ENCODE results near the gene COL16A1.

COL16A1 gene

DNA sequence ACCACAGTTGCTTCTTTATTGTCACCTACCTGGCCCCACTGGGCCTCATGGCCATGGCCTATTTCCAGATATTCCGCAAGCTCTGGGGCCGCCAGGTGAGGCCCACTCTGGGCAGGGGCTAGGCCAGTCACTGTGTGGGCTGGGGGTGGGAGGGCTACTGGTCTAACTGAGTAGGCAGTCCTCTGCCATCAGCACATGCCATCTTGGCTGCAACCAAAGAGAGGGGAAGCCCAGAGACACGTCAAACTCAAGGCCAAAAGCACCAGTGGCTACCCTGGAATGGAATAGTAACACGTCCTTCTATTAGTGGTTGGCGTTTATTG is 82.4 kb downstream of the COL16A1 start:
- DNase-seq (ENCODE audit: insufficient read length, low spot score) (no peak), FAIRE-seq (no peak)
- no peak for TF ChIP-seq PAX5 (IDR thresholded peaks at IDR 0.05; ENCODE audit: insufficient read depth, low read length, severe bottlenecking)
- TF ChIP-seq POLR2A (IDR thresholded peaks at IDR 0.05; ENCODE audit: low read depth, low read length) = no peak
- no peak for TF ChIP-seq POU2F2 (IDR thresholded peaks at IDR 0.05; ENCODE audit: low read depth, low read length)
- no peak for TF ChIP-seq TAF1 (IDR thresholded peaks at IDR 0.05; ENCODE audit: low read depth, low read length)
- TF ChIP-seq SPI1 (IDR thresholded peaks at IDR 0.05; ENCODE audit: low read depth, low read length) = no peak
- no peak for TF ChIP-seq POLR2AphosphoS5 (IDR thresholded peaks at IDR 0.05; ENCODE audit: low read depth, low read length)

DNA sequence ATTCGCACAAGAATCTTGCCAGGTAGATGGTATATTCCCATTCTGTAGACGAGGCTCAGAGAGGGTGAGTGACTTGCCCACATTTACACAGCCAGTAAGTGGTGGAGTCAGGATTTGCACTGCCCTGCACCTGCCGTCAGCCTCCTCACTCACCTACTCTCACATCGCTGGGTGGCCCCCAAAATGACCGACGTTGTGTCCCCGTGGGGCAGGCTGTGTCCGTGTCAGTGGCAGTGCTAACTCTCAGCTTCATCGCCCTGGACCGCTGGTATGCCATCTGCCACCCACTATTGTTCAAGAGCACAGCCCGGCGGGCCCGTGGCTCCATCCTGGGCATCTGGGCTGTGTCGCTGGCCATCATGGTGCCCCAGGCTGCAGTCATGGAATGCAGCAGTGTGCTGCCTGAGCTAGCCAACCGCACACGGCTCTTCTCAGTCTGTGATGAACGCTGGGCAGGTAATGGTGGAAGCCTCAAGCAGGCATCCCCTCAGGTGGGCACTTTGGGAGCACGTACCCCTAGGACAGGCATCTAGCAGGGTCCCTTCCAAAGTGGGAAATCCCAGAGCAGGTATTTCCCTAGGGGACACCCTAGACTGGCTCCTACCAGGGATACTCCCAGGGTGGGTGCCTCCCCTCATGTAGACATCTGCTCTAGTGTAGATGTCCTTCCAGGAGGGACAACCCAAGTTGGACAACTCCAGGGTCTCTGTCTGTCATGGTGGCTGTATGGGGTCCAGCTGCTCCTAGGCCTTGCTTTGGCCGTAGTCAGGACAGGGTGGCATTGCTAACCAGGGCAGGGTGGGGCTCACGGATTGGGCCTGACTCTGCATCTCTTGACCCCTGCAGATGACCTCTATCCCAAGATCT is 83.0 kb downstream of the COL16A1 start:
- TF ChIP-seq TAF1 (IDR thresholded peaks at IDR 0.05; ENCODE audit: low read depth, low read length) (no peak), PAX5 (IDR thresholded peaks at IDR 0.05; ENCODE audit: insufficient read depth, low read length, severe bottlenecking) (no peak), POU2F2 (IDR thresholded peaks at IDR 0.05; ENCODE audit: low read depth, low read length) (no peak), SPI1 (IDR thresholded peaks at IDR 0.05; ENCODE audit: low read depth, low read length) (no peak)
- DNase-seq (ENCODE audit: insufficient read length, low spot score) = no peak
- FAIRE-seq = peak; percentile 13

DNA sequence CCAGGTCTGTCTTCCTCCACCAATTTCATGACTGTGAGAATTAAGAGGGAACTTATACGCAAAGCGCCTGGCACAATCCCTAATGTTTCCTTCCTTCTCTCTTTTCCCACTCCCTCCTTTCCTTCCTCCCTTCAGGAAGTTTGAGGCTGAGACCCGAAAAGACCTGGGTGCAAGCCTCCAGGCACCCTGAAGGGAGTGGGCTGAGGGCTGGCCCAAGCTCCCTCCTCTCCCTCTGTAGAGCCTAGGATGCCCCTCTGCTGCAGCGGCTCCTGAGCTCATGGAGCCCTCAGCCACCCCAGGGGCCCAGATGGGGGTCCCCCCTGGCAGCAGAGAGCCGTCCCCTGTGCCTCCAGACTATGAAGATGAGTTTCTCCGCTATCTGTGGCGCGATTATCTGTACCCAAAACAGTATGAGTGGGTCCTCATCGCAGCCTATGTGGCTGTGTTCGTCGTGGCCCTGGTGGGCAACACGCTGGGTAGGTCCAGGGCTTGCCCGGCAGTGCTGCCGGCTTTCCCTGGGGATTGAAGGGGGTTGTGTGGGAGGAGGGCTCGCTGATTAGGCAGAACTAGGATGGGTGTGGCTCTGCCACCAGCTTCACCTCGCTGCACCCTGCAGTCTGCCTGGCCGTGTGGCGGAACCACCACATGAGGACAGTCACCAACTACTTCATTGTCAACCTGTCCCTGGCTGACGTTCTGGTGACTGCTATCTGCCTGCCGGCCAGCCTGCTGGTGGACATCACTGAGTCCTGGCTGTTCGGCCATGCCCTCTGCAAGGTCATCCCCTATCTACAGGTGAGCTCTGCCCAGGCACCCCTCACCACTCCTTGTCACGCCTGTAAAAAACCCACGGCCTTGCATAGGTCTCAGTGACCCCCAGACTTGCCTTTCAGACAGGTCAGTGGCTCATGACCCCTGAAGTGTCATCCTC is 84.6 kb downstream of the COL16A1 start:
- TF ChIP-seq TAF1 (IDR thresholded peaks at IDR 0.05; ENCODE audit: low read depth, low read length) = no peak
- TF ChIP-seq POLR2A (IDR thresholded peaks at IDR 0.05; ENCODE audit: low read depth, low read length) = no peak
- no peak for TF ChIP-seq POU2F2 (IDR thresholded peaks at IDR 0.05; ENCODE audit: low read depth, low read length)
- TF ChIP-seq SPI1 (IDR thresholded peaks at IDR 0.05; ENCODE audit: low read depth, low read length) = no peak
- TF ChIP-seq POLR2AphosphoS5 (IDR thresholded peaks at IDR 0.05; ENCODE audit: low read depth, low read length) = no peak
- no peak for TF ChIP-seq PAX5 (IDR thresholded peaks at IDR 0.05; ENCODE audit: insufficient read depth, low read length, severe bottlenecking)
- DNase-seq (ENCODE audit: insufficient read length, low spot score) (no peak), FAIRE-seq (peak; percentile 88)

DNA sequence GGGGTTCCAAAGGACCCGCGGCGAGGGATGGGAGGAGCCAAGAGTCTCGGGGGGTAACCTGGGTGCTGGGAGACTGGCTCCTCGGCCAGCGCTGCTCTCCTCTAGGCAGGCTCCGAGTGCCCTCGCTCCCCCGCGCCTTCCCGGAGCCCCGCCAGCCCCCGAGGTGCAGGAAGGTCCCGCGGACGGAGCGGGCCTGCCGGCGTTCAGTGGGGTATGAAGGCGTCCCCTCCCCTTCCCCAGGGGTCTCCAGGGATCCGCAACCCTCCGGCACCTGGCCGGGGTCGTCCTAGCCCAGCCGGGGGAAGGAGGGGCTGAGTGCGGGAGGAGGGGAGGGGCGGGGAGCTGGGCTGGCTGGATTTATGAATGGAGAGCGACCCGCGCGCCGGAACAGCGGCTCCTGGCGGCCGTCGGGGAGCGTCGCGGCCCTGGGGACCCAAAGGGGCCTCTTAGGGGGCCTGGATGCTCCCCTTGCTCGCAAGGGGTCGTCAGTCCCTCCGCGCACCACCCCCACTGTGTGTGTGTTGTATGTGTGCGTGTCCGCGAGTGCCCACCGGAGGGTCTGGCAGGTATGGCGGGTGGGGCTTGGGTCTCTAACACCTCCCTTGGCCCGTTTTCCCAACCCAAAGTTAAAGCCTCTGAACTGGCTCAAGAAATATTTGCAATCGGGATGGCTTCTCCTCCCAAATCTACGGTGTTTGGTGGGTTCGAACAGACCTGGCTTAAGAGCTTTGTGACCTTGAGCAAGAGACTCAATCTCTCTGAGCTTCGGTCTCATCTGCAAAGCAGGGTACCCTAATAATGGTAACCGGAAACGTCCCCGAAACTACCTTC is 85.7 kb downstream of the COL16A1 start:
- peak; percentile 77 for DNase-seq (ENCODE audit: insufficient read length, low spot score)
- no peak for FAIRE-seq
- TF ChIP-seq PAX5 (IDR thresholded peaks at IDR 0.05; ENCODE audit: insufficient read depth, low read length, severe bottlenecking) (no peak), POU2F2 (IDR thresholded peaks at IDR 0.05; ENCODE audit: low read depth, low read length) (no peak), SPI1 (IDR thresholded peaks at IDR 0.05; ENCODE audit: low read depth, low read length) (no peak), TAF1 (IDR thresholded peaks at IDR 0.05; ENCODE audit: low read depth, low read length) (no peak), POLR2A (IDR thresholded peaks at IDR 0.05; ENCODE audit: low read depth, low read length) (no peak), POLR2AphosphoS5 (IDR thresholded peaks at IDR 0.05; ENCODE audit: low read depth, low read length) (no peak)

DNA sequence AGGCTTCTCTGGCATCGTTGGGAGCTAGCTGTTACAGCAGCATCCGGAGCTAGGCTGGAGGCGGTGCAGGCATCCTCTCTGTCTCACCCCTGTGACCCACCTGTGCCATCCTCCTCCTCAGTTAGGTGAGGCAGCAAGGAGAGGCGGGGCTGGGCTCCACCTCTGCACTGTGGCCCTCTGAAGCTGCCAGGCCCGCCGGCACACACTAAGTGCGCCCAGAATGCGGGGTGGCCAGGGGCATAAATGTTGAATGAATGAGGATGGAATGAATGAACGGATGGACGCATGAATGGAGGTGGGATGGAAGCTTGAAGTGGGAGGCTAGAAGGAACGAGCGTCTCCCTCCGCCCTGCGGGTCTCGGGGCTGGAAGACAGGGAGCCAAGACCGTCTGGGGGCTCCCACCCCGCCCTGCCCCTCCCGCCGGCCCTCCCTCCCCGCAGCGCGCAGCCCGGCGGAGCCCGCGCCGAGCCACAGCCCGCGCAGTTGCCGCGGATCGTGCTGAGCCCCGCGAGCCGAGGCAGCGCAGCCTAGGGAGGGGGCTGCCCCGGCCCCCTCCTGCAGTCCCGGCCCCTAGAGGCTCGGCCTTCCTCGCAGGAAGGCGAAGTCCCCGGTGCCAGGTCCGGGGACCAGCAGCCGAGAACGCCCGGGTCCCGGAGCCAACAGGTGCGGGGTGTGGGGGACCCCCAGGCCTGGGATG is 86.5 kb downstream of the COL16A1 start, which contains the start of gene HCRTR1:
TSS of gene HCRTR1 (plus strand) at position 472 of the 698 bp plus-strand sequence. CDS start 1,504 bp downstream, outside the sequence.
- no peak for DNase-seq (ENCODE audit: insufficient read length, low spot score)
- no peak for FAIRE-seq
- no peak for TF ChIP-seq POLR2AphosphoS5 (IDR thresholded peaks at IDR 0.05; ENCODE audit: low read depth, low read length)
- no peak for TF ChIP-seq TAF1 (IDR thresholded peaks at IDR 0.05; ENCODE audit: low read depth, low read length)
- TF ChIP-seq POU2F2 (IDR thresholded peaks at IDR 0.05; ENCODE audit: low read depth, low read length) = no peak
- no peak for TF ChIP-seq PAX5 (IDR thresholded peaks at IDR 0.05; ENCODE audit: insufficient read depth, low read length, severe bottlenecking)
- no peak for TF ChIP-seq POLR2A (IDR thresholded peaks at IDR 0.05; ENCODE audit: low read depth, low read length)
- TF ChIP-seq SPI1 (IDR thresholded peaks at IDR 0.05; ENCODE audit: low read depth, low read length) = no peak

DNA sequence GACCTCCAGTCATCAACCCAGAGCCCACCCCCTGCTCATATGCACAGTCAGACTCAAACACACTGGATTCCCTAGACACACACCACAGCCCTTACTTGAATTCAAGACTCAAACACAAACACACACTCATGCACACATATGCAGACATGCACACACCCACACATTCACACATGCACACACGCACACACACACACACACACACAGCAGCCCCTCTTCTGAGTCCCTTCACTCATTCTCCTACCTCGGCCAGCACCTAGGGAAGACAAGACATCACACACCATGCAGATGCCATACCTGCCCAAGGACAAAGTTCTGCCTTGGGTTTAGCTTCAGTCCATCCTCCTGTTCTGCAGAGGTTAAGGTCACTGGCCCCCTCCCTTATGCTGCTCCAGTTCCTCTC is 87.9 kb downstream of the COL16A1 start:
- DNase-seq (ENCODE audit: insufficient read length, low spot score) (no peak), FAIRE-seq (peak; percentile 38)
- TF ChIP-seq POLR2A (IDR thresholded peaks at IDR 0.05; ENCODE audit: low read depth, low read length) (no peak), TAF1 (IDR thresholded peaks at IDR 0.05; ENCODE audit: low read depth, low read length) (no peak), POLR2AphosphoS5 (IDR thresholded peaks at IDR 0.05; ENCODE audit: low read depth, low read length) (no peak), PAX5 (IDR thresholded peaks at IDR 0.05; ENCODE audit: insufficient read depth, low read length, severe bottlenecking) (no peak), SPI1 (IDR thresholded peaks at IDR 0.05; ENCODE audit: low read depth, low read length) (no peak), POU2F2 (IDR thresholded peaks at IDR 0.05; ENCODE audit: low read depth, low read length) (no peak)

DNA sequence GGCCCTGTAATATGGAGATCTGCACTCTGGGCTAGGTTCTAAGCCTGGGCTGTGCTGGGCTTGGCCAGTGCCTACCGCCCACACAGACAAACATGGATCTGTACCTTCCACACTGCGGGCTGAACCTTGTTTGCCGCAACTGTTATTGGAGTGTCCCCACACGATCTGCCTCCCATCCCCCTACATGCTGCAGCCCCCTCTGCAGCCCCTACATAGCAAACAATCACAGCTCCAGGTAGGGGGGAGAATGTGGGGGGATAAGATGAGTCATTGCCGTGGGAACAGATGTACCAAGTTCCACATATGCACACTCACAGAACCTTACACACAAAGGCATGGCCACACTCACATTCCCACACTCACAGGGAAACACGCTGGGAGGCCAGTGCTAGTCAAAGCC is 88.4 kb downstream of the COL16A1 start:
- DNase-seq (ENCODE audit: insufficient read length, low spot score) = no peak
- no peak for TF ChIP-seq TAF1 (IDR thresholded peaks at IDR 0.05; ENCODE audit: low read depth, low read length)
- FAIRE-seq = no peak

DNA sequence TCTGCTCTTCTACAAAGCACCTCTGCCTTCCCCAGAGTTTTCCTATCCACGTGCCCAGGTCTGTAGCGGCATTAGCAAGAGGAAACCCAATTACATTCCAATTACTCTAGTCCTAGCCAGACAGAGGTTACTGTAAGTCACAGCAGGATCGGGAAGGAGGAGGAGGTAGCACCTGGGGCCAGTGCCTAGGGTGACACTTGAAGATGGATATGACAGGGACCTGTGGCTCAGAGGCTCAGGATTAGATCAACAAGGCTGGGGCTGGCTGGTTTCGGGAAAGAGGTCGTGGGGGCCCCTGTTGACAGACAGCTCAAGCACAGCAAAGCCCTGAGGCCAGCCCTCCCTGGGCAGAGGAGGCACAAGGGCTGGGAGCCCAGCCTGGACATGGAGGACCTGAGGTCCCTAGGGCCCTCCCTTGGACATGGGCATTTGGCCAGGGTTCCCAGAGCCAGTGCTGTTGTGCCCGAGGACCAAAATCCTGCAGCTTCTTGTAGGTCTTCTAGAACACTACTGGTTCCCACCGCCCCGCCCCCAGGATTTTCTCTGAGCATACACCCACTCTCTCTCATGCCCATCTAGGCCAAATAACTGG is 89.3 kb downstream of the COL16A1 start:
- DNase-seq (ENCODE audit: insufficient read length, low spot score) (no peak), FAIRE-seq (no peak)
- TF ChIP-seq TAF1 (IDR thresholded peaks at IDR 0.05; ENCODE audit: low read depth, low read length) = no peak
- no peak for TF ChIP-seq POLR2AphosphoS5 (IDR thresholded peaks at IDR 0.05; ENCODE audit: low read depth, low read length)
- TF ChIP-seq POLR2A (IDR thresholded peaks at IDR 0.05; ENCODE audit: low read depth, low read length) = no peak
- no peak for TF ChIP-seq PAX5 (IDR thresholded peaks at IDR 0.05; ENCODE audit: insufficient read depth, low read length, severe bottlenecking)
- TF ChIP-seq SPI1 (IDR thresholded peaks at IDR 0.05; ENCODE audit: low read depth, low read length) = no peak
- TF ChIP-seq POU2F2 (IDR thresholded peaks at IDR 0.05; ENCODE audit: low read depth, low read length) = no peak

All from GM12891 (cell line).